NOMO-1 (cell line): Measurements from ENCODE around the gene ASIC5.
"Not testable (repeated sequence)": the region's sequence is repeated elsewhere in the genome, so short reads cannot be mapped to it uniquely, and the experiment has no call there.

Experiments
- DNase-seq, 2 experiments: peaks; one replicate each; lab custom pipeline; 2025; ENCODE audit not compliant: unreplicated experiment in 2 of 2; lab: John Stamatoyannopoulos, UW

The ASIC5 gene

DNA sequence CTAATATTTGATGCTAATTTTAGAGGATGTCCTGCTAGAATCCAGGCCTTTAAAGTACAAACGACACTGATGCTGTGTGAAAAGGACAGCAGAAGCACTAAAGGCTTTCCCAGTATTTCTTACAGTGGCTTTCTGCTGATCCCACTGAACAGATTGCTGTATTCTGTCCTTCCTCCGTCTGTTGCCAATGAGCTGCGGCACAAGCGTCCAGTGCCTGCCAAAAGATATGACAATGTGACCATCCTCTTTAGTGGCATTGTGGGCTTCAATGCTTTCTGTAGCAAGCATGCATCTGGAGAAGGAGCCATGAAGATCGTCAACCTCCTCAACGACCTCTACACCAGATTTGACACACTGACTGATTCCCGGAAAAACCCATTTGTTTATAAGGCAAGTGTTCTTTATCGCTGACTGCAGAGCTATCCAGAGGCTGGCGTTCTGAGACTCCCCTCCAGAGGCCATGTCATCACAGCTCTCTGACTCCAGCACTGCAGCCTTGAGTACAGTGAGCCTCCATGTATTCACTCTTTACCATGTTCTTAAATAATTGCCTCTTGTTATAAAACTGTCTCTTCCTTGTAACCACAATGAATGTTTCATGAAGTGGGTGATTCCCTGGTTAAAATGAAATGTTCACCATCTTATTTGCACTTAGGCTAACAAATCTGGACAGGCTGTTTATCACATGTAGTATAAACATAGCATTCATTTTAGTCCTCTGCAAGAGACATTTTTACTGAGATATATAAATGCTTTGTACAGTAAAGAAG lies 63.7 kb downstream of the ASIC5 start:
- DNase-seq = no peak

DNA sequence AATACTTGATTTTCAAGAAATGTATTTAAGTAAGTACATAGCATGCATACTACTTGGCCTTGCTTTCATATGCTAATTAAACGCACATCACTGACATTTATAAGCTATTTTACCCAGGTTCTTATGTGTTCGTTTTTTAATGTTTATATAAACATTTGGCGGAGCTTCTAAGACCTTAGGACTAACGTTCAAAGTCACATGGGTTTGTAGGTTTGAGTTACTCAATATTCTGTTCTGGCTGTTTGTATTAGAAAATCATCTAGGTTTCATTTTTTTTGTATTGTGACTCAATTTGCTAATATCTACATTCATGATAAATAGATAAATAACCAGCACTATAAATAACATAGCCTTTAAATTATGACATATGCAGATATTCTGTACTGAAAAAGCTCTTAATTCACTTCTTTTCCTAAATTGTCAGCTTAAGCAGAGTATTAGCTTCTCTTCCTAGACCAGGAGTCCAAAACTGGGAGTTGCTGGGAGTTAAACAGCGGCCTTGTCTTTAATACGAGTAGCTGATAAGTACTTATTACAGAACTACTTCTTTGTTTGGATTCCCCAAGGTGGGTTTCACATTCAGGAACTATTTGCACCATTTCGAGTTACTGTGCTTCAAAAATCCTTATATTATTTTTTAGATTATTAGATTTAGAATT lies 65.3 kb downstream of the ASIC5 start:
- DNase-seq = no peak

DNA sequence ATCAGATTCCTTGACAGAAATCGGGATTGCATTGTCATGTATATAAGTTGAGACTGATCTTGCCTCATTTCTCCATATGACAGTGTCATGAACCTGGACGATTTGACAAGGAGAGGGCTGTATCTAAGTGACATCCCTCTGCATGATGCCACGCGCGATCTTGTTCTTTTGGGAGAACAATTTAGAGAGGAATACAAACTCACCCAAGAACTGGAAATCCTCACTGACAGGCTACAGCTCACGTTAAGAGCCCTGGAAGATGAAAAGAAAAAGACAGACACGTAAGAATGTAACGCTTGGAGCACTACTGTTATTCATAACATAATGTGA lies 66.3 kb downstream of the ASIC5 start:
- DNase-seq = no peak

DNA sequence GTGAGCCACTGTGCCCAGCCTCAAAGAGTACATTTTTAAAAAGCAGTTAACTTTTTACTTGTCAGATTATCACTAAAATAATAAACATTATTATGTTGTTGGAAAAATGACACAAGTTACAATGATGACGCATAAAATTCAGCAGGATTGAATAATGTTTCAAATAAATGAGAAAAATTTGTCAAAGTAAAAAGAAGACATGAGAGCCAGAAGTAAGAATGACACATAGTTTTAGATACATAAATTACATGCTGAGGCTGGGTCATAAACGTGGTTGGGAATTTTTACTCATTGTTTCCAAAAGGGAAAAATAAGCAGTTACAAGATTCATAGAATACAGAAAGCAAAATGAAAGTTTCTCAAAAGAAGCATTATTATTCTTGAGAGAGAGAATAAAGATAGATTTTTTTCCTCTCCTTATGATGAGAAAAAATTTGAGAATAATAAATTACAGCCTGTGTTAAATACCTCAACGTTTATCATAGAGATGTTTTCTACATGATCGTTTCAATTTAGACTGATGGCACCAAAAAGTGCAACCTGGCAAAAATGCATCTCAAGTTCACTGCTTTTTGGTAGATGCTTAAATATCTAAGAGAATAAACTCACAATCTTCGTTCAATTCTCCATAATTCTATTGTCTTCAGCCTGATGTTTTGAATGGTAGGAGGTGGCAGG lies 66.8 kb downstream of the ASIC5 start:
- no peak for DNase-seq

DNA sequence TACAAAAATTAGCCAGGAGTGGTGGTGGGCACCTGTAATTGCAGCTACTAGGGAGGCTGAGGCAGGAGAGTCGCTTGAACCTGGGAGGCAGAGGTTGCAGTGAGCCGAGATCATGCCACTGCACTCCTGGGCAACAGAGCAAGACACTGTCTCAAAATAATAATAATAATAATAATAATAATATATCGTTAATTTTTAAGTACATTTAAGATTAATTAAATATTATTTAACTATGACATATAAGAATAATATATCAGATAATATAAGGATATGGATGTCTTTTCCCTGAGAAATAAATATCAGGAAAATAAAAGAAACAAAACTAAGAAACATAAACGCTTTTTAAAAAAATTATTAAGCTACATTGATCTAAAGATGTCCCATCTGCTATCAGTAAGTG lies 68.5 kb downstream of the ASIC5 start:
- not testable (repeated sequence) for DNase-seq

DNA sequence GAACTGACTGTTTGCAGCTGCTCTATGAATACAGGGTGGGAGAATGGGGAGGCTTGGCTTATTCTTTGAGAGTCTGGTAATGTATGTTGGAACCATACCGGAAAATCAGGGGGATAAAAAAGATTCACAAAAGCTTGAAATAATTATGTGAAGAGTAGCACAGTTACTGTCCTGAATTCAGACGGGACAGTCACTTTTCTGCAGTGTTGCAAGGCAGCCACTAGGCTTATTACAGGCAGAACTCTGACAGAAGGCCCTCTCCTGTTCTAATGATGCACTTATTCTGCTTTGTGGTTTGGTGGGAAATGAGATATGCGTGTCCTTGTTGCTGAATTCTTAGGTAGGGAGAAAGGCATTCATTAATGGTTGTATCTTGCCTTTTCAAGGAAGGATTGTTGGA lies 70.1 kb downstream of the ASIC5 start:
- no peak for DNase-seq

DNA sequence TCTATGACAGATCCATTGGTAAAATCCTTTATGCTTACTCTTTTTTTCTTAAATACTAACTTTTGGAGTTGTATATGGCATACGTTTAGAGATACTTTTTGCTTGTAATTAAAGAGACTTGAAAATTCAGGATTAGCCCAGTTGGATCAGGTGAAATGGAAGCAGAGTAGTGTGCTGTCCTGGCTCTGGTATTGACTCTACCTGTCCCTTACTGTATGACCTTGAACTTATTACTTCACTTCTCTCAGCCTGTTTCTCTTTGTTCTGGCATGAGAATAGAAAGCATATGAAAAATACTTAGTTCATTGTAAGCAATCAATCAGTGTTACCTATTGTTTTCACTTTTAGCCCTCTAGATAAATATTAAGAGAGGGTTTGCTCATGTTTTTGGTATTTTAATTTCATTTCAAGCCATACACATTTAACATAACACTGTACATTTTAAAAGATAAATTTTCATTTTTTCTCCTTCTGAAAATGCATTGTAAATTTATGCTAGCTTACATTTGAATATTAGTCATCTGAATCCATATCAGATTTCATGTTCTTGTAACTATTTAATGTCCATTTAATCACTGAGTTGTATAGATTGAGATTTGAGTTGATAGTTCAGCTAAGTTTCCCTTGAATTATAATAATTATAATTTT lies 71.4 kb downstream of the ASIC5 start:
- no peak for DNase-seq

DNA sequence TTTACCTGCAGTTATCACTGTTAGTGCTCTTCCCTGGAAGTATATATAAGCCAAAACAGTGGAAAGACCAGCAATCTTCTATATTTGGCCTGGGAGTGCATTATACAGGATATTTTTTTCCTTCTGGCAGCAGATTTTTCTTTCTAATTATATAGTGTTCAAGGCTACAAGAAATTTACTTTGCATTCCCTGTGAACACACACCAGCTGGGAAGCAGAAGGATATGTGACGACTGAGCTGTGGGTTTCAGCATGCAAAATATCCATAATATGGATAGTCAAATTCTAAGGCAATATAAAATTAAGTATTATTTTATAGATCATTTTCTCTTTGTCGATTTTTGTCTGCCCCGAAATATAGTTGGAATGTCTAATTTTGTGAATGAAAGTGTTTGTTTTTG lies 76.1 kb downstream of the ASIC5 start:
- DNase-seq = no peak

DNA sequence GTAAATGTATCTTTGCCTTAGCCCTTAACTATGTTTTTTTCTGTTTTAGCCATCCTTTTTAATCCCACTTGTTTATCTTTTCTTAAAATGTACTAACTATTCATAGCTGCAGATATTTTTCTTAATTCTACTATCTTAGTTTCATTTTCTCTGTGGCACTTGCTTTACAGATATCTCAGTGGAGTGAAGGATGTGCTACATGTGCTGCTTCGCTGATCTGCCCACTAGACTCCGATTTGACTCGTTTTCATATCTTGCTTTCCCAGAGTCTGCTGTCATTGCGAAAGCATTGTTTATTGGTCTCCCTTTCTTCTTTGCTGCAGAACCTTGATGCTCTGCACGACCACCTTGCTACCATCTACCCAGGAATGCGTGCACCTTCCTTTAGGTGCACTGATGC lies 76.7 kb downstream of the ASIC5 start:
- no peak for DNase-seq

DNA sequence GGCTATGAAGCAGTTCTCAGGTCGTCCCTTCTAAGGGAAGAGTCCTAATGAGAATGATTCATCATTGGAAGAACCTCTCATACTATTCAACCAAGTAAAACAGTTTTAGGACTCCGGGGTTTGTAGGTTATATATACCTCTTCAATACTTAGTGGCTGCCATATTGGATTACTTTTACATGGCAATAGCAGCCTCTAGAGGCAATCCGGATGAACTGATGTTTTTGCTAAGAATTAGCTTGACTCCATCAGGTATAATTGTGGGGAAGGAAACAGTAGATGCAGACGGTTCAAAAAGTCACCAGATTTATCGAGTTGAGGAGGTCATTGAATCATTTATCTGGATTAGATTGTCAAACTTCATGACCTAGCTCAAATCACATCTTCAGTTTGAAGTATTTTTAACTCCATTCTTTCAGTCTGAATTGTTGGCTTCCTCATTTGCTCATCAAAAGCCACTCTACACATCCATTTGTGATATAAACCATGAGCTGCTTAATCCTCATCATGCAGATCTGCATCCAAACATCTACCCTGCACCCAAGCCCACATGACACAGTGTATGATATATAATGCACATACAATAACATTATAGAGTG lies 78.9 kb downstream of the ASIC5 start:
- DNase-seq = peak in 1 of 2 experiments; percentile 60

DNA sequence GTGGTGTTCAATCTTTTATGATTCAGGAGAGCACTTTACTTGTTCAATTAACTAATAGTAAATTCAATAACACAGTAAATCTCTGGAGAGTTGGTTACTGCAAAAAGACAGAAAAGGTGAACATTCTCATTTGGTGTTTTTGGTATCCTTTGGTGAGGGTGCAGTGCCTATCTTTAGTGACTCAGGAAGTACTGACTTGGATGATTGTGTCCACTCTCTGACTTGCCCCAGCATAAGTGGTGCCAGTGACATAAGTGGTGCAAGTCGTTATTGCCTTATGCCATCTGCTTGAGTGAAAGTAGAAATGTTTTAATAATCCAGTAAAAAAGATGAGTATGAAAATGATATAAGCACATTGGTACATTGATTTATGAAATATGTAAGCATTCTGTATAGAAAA lies 80.2 kb downstream of the ASIC5 start:
- no peak for DNase-seq

DNA sequence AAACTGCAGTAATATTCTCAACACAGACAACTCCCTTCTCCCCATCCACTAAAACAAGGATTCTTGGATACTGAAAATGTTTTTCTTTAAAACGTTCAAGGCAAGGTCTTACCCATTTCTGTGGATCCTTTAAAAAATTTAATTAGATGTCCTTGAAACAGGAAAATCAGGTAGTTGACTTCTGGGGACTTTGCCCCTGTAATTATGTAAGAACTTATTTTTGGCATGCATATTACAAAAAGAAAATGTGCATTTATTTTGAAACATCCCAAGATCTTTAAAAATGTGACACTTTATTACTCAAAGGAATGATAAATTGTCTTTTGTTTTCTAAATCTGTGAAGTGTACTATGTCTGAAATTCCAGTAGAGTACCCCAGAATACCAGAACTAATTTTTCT lies 81.4 kb downstream of the ASIC5 start:
- no peak for DNase-seq

DNA sequence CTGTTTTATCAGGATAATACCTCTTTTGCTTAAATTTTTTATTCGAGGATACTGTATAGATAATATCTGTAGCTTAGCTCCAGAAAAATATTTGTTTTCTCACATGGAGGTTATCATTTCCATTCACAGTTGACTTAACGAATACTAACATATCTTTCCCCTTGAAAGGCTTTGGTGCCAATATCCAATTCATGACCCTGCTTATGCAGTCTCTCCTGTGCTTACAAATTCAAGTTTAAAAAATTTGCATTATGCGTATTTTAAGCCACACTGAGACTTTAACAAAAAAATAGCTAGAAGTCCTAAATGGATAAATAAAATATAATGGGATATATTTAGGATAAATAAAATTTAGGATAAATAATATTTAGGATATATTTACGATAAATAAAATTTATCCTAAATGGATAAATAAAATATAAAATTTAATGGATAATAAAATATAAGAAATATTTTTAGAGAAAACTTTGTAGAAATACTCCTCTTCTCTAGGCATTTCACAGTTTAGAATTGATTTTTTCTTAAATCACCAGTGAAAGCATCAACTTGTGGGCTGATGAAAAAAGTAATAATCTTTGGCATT lies 84.7 kb downstream of the ASIC5 start:
- DNase-seq = no peak

DNA sequence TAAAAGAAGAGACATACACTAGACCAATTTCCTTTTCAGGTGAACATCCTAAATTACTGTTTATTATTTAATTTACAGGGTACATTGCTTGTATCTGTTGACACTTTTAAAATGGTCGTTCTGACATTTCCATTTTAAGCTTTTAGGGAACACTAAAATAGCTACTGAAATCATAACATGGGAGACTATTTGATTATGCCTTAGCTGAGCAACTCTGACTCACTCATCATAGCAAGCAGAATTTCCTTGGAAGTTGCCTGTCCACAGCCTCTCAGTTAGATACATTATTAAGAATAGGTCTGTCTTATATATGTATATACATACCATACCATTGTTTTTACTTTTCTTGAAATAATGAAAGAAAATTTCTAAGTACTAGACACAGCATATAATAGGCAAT lies 85.3 kb downstream of the ASIC5 start:
- DNase-seq = no peak
